ENCODE results near the gene KDM6B. TPM values are rescaled to one million over a fixed set of nuclear protein-coding genes. Genes with fewer than 3 reads are reported as not detected.

Gene KDM6B
- total RNA-seq, 6 experiments from 2014 or later, result 6.1 to 12.8 (median 10.9) TPM

GRCh38 chr17:7831233-7831632 is 2.8 kb upstream of the KDM6B start:
- intact Hi-C loops (cut with DNase I), result no loop called here
- no peak for TF ChIP-seq POLR2A (IDR thresholded peaks at IDR 0.05)
- no peak for ATAC-seq
- Histone ChIP-seq H3K9me3 (no peaks in the 10 kb centered on the region), H3K36me3 (no peaks in the 10 kb centered on the region), H3K27ac (no peak overlapping the region), H3K27me3 (no peaks in the 10 kb centered on the region), H3K4me3 (no peak overlapping the region), H3K4me1 (peaks cover 0 to 17% (median 0%) of the 10 kb centered on the region in 4 donors)
- 52% methylated on average over 5 of the region's 7 CpGs for WGBS (ENCODE audit: insufficient coverage, low coverage, low lambda C conversion rate, missing lambda C conversion rate)
- no peak for DNase-seq

GRCh38 chr17:7832431-7832830 is 1.6 kb upstream of the KDM6B start:
- Histone ChIP-seq H3K9me3 (no peaks in the 10 kb centered on the region), H3K4me3 (no peak overlapping the region), H3K36me3 (no peaks in the 10 kb centered on the region), H3K27ac (no peak overlapping the region), H3K4me1 (peaks cover 0 to 21% (median 0%) of the 10 kb centered on the region in 4 donors), H3K27me3 (no peaks in the 10 kb centered on the region)
- ATAC-seq, result no peak
- WGBS (ENCODE audit: insufficient coverage, low coverage, low lambda C conversion rate, missing lambda C conversion rate), result 61% methylated on average over 5 of the region's 10 CpGs
- TF ChIP-seq CTCF (IDR thresholded peaks at IDR 0.05) (no peak), POLR2A (IDR thresholded peaks at IDR 0.05) (no peak)
- no peak for DNase-seq
- intact Hi-C loops (cut with DNase I), result no loop called here

GRCh38 chr17:7833011-7833794 is 814 bp upstream of the KDM6B start:
- DNase-seq, result peak in 2 of 3 donors; percentile 26 to 49
- H3K4me3 ChIP-seq, result peak overlapping the region; percentile 68 to 73 (median 70)
- H3K4me1 ChIP-seq, result peaks cover 0 to 25% (median 0%) of the 10 kb centered on the region in 4 donors
- intact Hi-C loops (cut with DNase I), result no loop called here
- 46% methylated on average over 12 of the region's 19 CpGs for WGBS (ENCODE audit: insufficient coverage, low coverage, low lambda C conversion rate, missing lambda C conversion rate)
- H3K27ac ChIP-seq, result no peak overlapping the region
- ATAC-seq, result no peak
- TF ChIP-seq CTCF (IDR thresholded peaks at IDR 0.05) (no peak), POLR2A (IDR thresholded peaks at IDR 0.05) (peak; percentile 10)
- H3K36me3 ChIP-seq, result no peaks in the 10 kb centered on the region
- H3K27me3 ChIP-seq, result no peaks in the 10 kb centered on the region
- H3K9me3 ChIP-seq, result no peaks in the 10 kb centered on the region

- H3K4me3 ChIP-seq, result peak overlapping the region; percentile 68 to 73 (median 70)
- peak overlapping the region; percentile 97 to 99 (median 97) for H3K27ac ChIP-seq
- no peaks in the 10 kb centered on the region for H3K36me3 ChIP-seq
- DNase-seq, result peak; percentile 85 to 88 (median 87)
- no peaks in the 10 kb centered on the region for H3K9me3 ChIP-seq
- peak; percentile 36 to 49 (median 46) for ATAC-seq
- H3K4me1 ChIP-seq, result peaks cover 0 to 36% (median 0%) of the 10 kb centered on the region in 4 donors
- TF ChIP-seq POLR2A (IDR thresholded peaks at IDR 0.05) (no peak), CTCF (IDR thresholded peaks at IDR 0.05) (no peak)
- WGBS (ENCODE audit: insufficient coverage, low coverage, low lambda C conversion rate, missing lambda C conversion rate), result 0% methylated on average over 7 of the region's 20 CpGs
- intact Hi-C loops (cut with DNase I), result no loop called here
- H3K27me3 ChIP-seq, result no peaks in the 10 kb centered on the region
Observed at GRCh38 chr17:7834542-7834956, 532 bp downstream of the KDM6B start.
